ENCODE measurements around the gene ZBTB46.

DNA sequence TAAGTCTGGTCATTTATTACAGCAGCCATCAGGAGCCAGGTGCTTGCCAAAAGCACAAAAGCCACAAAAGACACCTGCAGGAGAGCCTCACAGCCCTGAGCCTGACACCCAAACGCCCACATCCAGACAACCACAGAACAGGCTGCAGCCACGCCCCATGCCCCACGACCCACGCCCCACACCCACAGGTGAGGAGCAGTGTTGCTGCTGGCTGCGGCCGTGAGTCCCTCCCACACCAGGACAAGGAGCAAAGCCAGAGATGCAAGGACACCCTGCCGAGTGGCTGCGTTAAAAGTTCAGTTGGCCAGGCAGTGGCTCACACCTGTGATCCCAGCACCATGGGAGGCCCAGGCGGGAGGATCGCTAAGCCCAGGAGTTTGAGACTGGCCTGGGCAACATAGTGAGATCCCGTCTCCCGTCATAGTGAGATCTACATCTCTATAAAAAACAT, 48.5 kb downstream of the ZBTB46 start:
- TF ChIP-seq, protein P1, sequence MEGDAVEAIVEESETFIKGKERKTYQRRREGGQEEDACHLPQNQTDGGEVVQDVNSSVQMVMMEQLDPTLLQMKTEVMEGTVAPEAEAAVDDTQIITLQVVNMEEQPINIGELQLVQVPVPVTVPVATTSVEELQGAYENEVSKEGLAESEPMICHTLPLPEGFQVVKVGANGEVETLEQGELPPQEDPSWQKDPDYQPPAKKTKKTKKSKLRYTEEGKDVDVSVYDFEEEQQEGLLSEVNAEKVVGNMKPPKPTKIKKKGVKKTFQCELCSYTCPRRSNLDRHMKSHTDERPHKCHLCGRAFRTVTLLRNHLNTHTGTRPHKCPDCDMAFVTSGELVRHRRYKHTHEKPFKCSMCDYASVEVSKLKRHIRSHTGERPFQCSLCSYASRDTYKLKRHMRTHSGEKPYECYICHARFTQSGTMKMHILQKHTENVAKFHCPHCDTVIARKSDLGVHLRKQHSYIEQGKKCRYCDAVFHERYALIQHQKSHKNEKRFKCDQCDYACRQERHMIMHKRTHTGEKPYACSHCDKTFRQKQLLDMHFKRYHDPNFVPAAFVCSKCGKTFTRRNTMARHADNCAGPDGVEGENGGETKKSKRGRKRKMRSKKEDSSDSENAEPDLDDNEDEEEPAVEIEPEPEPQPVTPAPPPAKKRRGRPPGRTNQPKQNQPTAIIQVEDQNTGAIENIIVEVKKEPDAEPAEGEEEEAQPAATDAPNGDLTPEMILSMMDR (IDR thresholded peaks at IDR 0.05; ENCODE audit: low read depth, low read length, missing input control): no peak
- TF ChIP-seq EGR1 (IDR thresholded peaks at IDR 0.05; ENCODE audit: low read depth in 2 of 2): no peak
- TF ChIP-seq, protein P2, sequence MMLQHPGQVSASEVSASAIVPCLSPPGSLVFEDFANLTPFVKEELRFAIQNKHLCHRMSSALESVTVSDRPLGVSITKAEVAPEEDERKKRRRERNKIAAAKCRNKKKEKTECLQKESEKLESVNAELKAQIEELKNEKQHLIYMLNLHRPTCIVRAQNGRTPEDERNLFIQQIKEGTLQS (IDR thresholded peaks at IDR 0.05): no peak
- TF ChIP-seq FOXA1 (IDR thresholded peaks at IDR 0.05): no peak
- TF ChIP-seq, protein P3, sequence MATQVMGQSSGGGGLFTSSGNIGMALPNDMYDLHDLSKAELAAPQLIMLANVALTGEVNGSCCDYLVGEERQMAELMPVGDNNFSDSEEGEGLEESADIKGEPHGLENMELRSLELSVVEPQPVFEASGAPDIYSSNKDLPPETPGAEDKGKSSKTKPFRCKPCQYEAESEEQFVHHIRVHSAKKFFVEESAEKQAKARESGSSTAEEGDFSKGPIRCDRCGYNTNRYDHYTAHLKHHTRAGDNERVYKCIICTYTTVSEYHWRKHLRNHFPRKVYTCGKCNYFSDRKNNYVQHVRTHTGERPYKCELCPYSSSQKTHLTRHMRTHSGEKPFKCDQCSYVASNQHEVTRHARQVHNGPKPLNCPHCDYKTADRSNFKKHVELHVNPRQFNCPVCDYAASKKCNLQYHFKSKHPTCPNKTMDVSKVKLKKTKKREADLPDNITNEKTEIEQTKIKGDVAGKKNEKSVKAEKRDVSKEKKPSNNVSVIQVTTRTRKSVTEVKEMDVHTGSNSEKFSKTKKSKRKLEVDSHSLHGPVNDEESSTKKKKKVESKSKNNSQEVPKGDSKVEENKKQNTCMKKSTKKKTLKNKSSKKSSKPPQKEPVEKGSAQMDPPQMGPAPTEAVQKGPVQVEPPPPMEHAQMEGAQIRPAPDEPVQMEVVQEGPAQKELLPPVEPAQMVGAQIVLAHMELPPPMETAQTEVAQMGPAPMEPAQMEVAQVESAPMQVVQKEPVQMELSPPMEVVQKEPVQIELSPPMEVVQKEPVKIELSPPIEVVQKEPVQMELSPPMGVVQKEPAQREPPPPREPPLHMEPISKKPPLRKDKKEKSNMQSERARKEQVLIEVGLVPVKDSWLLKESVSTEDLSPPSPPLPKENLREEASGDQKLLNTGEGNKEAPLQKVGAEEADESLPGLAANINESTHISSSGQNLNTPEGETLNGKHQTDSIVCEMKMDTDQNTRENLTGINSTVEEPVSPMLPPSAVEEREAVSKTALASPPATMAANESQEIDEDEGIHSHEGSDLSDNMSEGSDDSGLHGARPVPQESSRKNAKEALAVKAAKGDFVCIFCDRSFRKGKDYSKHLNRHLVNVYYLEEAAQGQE (IDR thresholded peaks at IDR 0.05): no peak
- TF ChIP-seq, protein P4, sequence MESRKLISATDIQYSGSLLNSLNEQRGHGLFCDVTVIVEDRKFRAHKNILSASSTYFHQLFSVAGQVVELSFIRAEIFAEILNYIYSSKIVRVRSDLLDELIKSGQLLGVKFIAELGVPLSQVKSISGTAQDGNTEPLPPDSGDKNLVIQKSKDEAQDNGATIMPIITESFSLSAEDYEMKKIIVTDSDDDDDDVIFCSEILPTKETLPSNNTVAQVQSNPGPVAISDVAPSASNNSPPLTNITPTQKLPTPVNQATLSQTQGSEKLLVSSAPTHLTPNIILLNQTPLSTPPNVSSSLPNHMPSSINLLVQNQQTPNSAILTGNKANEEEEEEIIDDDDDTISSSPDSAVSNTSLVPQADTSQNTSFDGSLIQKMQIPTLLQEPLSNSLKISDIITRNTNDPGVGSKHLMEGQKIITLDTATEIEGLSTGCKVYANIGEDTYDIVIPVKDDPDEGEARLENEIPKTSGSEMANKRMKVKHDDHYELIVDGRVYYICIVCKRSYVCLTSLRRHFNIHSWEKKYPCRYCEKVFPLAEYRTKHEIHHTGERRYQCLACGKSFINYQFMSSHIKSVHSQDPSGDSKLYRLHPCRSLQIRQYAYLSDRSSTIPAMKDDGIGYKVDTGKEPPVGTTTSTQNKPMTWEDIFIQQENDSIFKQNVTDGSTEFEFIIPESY (IDR thresholded peaks at IDR 0.05): no peak
- TF ChIP-seq RAD21 (IDR thresholded peaks at IDR 0.05): no peak
- TF ChIP-seq TAF1 (conservative IDR thresholded peaks at IDR 0.05): no peak
- TF ChIP-seq, protein P5, sequence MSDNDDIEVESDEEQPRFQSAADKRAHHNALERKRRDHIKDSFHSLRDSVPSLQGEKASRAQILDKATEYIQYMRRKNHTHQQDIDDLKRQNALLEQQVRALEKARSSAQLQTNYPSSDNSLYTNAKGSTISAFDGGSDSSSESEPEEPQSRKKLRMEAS (IDR thresholded peaks at IDR 0.05): no peak
